GM21526 (cell line): ENCODE measurements around the gene IFT80.
"Not testable (repeated sequence)": the region's sequence is repeated elsewhere in the genome, so short reads cannot be mapped to it uniquely, and the experiment has no call there.

Experiments used
- ATAC-seq: cut with Tn5 transposase; IDR thresholded peaks from one replicate; pipeline ENCODE4 v1.9.1; 2021; ENCODE audit warnings: moderate library complexity; ENCODE audit not compliant: unreplicated experiment, low FRiP score

Gene IFT80

DNA sequence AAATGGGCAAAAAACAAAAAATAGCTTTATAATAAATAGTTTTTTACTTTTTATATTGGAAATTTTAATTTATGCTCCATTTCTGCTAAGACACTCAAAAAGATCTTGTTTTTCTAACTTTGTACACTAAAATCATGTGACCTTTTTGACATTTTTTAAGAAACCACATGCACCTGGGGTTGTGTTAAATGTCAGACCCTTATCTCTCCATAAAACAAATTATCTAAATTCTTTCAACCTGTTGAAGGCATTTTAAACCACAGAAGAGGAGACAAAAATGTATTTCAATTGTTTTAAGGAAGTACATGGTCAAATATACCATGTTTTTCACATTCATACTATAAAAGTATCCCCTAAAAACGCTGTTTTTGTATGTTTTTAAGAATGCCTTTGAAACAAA lies 29.2 kb downstream of the IFT80 start:
- no peak for ATAC-seq

DNA sequence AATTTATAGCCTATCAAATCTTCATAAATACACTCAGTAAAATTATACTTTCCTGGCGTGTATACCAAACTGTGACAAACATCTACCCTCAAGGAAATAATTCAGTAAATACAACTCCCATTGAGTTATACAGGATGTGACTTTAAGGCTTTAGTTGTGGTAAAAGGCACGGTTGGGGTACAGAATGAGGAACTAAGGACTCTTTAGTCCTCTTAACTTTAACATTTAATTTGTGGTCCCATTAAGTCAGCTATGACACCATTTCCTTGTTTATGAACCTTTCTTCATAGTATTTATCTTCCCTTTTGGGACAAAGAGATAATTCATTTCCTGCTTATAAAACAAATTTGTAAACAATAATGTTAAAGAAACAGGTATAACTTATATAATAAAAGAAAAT lies 30.2 kb downstream of the IFT80 start:
- ATAC-seq, result no peak

DNA sequence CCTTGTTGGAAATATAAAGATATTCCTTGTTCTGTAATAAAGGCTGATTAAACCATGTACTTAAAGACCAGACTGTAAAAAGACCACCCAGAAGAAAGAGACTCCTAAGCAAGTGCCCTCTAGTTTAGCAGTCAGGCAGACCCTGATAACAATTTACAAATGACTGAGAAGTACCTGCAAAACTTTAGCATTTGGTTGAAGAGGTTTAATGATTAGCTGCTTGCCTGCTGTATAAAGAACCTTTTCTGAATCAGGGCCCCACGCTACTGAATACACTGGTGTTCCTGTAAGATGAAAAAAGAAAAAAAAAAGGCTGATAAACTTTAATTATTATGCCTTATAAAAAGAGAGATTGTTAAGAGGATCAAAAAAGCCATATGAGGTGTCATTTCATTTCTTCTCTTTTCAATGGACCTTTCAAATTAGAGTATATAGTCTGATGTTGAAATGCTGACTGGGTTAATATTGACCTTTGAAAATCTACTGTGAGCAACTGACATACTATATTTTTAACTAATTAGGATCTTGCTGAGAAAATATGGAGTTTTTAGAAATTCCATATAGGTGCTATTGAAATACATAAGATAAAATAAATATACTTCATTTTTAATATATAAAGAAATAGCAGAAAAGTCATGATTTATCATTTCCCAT lies 33.0 kb downstream of the IFT80 start:
- no peak for ATAC-seq

DNA sequence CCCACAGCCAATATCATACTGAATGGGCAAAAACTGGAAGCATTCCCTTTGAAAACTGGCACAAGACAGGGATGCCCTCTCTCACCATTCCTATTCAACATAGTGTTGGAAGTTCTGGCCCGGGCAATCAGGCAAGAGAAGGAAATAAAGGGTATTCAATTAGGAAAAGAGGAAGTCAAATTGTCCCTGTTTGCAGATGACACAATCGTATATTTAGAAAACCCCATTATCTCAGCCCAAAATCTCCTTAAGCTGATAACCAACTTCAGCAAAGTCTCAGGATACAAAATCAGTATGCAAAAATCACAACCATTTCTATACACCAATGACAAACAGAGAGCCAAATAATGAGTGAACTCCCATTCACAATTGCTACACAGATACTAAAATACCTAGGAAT lies 36.1 kb downstream of the IFT80 start:
- not testable (repeated sequence) for ATAC-seq

DNA sequence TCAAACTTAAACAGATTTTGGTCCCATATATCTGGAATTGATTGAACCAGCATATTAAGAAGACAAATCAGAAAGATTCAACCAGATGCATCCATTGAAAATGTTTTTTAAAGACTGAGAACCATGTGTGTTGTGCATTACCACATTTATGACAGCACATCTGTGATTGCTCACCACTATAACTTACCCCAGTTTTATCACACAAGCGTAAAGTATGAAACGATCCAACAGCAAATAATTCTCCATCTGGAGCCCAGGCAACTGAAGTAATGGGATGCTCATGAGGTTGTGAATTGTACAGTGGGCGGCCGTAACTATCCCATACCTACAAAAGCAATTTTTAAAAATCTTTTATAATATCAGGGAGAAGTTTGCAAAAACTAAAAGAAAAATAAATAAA lies 43.2 kb downstream of the IFT80 start:
- no peak for ATAC-seq

DNA sequence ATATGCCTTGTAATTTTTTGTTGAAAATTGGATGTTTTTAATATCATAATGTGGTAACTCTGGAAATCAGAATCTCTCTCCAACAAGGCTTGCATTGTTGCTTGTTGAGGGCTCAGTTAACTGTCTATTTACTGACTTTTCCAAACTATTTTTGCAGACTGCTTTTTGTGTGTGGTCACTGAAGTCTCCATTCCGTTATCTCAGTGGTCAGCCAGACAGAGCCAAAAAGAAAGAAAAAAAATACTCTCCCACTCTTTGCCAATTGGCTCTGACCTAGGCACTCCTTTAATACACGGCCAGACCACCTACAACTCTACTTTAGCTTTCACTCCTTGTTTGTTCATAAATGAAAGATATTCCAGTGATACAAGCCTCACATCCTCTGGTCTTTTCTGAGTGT lies 52.5 kb downstream of the IFT80 start:
- ATAC-seq, result no peak

DNA sequence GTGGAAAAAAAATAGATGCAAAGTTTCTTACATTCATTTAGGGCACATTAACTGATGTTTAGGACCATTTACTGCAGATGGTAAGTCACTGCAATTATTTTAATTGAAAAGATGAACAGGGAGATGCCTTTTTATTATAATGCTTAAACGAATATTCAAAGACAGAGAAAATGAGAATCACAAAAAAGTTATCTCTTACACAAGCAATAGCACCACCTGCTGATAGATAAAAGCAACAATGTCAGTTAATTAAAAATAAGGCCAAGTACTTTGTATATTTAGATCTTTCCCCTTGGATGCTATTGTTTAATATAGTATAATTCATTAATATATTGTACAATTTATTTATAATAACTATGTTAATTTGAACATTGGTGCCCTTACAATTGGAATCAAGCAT lies 55.9 kb downstream of the IFT80 start:
- ATAC-seq, result no peak

DNA sequence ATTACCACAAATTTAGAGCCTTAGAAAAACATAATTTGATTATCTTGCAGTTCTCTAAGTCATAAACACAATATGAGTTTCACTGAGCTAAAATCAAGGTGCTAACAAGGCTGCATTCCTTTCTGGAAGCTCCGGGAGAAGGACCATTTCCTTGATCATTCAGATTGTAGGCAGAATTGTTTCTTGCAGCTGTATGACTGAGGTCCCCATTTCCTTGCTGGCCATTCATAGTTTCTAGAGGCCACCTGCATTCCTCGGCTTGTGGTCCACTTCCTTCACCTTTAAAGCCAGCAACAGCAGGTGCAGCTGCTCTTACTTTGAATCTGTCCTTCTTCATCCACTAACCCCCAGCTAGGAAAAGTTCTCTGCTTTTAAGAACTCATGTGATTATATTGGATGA lies 58.7 kb downstream of the IFT80 start:
- no peak for ATAC-seq

DNA sequence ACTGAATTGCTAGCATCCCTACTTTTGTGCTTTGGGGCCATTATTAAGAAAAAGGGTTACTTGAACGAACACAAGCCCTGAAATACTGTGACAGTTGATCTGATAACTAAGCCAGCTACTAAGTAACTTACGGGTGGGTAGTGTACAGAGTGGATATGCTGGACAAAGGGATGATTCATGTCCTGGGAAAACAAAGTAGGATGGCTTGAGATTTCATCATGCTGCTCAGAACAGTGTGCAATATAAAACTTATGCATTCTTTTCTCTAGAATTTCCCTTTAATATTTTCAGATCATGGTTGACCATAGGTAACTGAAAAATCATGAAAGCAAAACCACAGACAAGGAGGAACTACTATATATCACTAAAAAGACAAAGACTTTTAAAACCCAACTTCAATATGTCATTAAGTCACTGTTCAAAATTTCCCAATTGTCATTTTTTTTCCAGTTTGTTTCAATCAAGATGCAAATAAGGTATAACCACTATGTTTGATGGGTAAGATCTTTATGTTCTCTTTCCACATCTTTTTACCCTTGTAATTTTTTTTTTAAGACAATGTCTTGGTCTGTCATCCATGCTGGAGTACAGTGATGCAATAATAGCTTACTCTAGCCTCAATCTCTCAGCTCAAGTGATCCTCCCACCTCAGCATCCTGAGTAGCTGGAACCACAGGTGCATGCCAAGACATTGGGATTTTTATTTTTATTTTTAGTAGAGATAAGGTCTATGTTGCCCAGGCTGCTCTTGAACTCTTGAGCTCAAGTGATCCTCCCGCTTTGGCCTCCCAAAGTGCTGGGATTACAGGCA lies 67.7 kb downstream of the IFT80 start:
- ATAC-seq, result no peak

DNA sequence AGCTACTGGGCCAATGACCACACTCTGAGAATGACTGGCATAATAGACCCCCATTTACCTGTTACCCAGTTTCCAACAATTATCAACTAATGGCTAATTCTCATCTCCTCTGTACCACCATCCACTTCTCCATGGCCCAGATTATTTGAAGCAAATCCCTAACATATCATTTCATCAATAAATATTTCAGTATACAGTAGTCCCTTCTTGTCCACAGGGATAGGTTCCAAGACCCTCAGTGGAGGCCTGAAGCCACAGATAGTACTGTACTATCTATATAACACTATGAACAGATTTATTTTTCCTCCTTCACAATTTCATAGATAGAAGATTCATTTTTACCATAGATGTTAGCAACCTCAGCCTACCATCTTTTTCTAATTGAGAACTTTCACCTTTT lies 68.3 kb downstream of the IFT80 start:
- no peak for ATAC-seq

DNA sequence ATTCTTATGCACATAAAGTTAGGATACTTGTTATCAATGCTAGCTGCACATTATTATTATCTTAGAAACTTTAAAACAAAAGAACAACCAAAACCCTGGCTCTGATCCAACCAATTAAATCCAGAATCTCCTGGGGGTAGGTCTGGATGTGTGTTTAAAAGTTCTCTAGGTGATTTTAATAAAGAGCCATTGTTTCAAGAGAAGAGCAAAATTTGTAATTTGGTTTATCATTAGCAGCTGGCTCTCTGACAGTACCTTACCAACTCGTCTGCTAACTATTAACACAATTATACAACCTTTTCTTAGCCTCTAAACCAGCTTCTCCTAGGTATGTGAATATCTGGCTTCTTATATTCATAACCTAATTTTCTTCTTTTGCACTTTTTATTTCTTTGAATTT lies 68.9 kb downstream of the IFT80 start:
- ATAC-seq, result no peak

DNA sequence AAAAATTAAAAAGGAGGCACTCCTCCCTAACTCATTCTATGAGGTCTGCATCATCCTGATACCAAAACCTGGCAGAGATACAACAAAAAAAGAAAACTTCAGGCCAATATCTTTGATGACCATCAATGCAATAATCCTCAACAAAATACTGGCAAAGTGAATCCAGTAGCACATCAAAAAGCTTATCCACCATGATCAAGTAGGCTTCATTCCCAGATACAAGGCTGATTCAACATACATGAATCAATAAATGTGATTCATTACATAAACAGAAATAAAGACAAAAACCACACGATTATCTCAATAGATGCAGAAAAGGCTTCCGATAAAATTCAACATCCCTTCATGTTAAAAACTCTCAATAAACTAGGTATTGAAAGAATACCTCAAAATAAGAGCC lies 72.7 kb downstream of the IFT80 start:
- ATAC-seq, result not testable (repeated sequence)

DNA sequence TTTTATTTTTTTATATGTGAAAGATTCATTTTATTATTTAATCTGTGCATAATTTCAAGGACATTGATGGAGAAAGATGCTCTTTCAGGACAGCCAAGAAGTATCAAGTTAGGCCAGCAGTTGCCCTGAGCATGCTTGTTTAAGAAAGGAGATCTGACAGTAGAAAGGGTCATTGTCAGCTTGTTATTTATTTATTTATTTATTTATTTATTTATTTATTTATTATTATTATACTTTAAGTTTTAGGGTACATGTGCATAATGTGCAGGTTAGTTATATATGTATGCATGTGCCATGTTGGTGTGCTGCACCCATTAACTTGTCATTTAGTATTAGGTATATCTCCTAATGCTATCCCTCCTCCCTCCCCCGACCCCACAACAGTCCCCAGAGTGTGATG lies 77.2 kb downstream of the IFT80 start:
- ATAC-seq, result not testable (repeated sequence)

DNA sequence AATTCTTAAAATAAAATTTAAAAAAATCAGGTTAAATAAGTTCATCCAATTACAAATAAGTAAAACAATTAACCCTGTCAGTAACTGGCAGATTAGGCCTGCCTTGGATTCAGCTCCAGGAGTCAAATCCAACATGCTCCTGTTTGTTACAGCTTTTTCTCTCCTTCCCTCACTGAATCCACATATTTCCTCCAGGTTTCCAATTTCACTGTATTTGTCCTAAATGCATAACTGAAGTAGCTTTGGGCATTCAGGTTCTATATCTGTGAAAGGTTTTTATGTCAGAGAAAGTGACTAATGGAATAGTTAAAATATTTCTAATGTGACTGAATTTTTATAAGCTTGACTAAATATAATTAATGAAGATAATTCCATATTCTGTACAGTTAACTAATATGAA lies 79.7 kb downstream of the IFT80 start:
- ATAC-seq, result no peak

DNA sequence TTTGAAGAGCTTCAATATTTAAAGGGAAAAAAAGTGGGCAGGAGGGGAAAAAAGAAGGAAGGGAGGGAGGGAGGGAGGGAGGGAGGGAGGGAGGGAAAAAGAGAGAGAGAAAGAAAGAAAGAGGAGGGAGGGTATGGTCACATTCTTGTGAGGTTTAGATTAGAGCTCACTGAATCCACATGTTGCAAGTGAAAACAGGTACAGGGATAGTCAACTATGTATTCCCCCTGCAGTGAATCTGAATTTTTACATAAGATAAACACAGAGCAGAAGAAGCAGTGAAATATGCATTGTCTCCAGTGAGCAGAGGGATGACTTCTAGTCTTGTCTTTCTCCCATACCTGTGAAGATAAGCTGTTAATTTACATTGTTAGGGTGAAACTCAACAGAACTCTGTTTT lies 84.0 kb downstream of the IFT80 start:
- no peak for ATAC-seq

DNA sequence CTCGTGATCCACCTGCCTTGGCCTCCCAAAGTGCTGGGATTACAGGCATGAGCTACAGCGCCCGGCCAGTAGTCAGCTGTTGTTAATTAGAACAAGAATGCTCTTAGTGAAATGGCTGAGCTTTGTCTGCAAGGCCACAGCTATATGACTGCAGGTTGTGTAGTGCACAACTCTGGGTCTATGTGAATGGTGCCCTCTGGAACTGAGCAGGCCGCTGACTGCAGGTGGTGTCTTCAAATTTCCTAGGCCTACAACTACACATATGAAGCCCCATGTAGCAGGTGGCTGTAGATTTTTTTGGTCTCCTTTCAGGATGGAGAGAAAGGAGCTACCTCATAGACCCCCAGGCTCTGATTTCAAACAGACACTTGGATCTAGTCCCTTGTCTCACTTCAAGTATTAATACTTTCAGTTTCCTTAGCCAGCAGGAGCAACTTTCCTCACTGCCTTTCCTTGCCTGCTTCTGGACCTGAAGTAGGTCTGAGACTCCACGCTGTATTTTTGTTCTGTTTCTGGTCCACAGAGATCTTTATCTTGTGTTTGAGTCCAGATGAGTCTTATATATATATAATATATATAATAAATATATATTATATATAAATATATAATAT lies 86.9 kb downstream of the IFT80 start:
- ATAC-seq, result no peak

DNA sequence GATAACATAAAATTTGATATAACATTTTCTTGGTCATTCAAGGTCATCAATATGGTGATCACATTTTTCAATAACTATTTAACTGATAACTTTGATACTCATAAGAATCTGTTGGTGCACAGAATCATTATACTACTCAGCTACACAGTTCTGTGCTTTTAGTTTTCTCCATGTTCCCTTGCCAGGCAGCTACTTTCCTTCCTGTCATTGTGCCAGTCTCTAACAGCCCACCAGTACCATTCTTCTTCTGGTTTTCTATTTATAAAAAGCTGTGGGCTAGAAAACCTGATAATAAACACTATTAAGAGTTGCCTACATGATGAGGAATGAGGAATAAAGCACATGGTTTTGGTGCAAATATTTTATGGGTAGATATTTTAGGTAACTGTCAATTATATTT lies 96.2 kb downstream of the IFT80 start:
- no peak for ATAC-seq

DNA sequence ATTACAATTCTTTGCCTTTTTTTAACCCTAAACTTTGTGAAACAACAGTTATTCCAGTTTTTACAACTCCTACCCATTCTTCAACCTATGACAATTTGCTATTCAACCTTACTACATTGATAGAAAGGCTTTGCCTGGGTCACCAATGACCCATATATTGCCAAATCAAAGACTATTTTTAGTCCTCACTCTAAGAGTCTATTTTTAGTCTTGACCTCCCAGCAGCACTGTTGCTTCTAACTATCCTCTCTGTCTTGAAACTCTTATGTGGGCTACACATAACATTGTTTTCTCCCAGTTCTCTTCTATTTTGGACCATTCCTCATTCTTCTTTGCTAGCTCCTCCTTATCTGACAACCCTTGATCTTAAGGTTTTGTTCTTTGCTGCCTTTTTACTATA lies 102.4 kb downstream of the IFT80 start:
- no peak for ATAC-seq

DNA sequence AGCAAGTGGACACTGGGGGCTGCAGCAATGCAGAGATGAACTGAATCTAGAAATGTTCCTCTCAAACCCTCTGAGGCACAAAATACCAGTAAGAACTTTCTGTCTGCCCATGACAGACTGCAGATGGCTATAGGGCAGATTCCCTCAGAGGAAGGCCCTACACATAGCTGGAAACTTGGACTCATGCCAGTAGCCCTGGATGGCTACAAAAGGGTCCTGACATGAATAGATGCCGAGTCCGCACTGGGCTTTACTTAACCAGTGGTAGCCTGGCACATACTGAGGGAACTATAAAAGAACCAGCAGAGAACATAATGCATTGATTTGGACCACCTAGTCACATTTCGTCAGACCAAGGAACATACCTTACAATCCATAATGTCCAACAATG lies 107.1 kb downstream of the IFT80 start:
- no peak for ATAC-seq

DNA sequence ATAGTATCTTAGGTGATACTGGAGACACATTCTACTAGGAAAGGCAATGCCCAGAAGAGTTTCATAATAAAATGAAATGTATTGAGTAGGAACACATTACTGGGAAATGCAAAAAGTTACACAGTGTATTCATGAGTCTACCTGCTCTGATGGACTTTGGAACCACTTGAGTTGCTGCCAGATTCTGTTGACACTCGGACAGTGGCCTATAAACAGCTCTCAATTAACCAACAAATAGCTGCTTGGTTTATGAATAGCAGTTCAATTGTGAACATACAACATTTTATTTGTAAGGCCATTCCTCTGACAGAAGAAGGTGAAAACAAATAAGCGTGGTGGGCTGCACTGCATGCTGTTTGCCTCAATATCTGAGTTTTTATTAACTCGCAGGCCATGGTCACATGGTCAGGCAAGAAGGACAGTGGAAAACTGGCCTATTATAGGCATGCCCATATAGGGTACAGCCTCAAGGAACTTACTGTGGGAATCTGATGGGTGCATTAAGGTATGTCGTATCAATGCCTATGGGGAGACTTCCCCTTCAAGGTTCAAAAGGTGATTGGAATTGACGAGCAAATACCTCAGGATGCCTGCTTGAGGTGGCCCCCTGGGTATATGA lies 107.6 kb downstream of the IFT80 start:
- no peak for ATAC-seq

DNA sequence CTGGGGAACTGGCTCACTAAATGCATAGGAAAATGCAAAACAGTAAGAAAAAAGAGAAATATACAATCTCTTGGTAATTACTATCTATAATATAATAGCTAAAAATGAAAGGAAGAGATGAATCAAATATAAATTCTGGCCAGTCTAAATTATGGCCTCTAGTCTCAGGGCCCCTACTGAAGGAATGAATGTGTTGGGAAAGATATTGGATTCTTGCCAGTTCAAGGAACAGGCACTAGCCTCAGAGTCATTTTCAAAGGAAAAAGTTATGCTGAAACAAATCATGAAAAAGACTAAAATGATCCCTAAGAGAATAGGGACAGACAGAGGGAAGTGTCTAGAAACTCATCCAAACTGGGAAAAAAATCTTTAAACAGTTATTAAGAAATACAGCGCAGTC lies 111.4 kb downstream of the IFT80 start:
- no peak for ATAC-seq

DNA sequence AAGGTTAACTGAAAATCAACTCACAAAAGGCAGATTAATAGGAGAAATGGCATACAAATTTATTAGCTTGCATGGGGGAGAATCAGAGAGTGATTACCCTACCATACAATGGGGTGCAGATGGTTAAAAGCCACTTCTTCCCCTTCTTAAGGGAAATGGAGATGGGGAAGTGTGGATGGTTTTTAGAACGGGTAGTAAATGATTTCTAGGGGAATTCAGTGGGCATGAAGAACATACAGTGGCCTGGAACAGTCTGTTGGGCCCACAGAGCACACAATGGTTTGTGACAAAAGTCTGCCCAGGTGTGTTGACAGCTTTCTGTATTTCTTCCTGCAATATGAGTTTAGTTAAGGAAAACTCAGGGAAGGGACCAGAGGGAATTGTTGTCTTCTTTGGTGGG lies 112.8 kb downstream of the IFT80 start:
- ATAC-seq, result no peak
